ENCODE measurements around the gene HOMEZ.
A peak's percentile ranks its signal among the peaks of the same experiment; 100 is the strongest.
"Not testable (repeated sequence)": the region's sequence is repeated elsewhere in the genome, so short reads cannot be mapped to it uniquely, and the experiment has no call there.

The HOMEZ gene

DNA sequence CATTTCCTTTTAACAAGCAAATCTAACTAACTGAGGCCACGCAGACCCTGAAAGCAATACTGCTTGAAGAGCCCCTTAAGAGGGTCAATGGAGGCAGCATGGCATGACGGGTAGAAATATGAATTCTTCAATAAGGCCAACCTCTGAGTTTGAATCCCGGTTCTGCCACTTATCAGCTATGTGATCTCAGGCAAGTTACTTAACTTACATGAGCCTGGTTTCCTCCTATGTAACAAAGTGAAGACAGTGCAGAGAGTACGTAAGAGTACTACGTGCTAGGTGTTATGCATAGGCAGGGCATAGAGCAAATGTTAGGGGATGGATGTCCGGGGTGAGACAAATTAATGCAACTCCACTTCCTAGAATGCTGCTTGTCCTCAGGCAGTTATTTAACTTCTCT is 4.7 kb downstream of the HOMEZ start:
- no peak for DNase-seq (ENCODE audit: low read depth)

DNA sequence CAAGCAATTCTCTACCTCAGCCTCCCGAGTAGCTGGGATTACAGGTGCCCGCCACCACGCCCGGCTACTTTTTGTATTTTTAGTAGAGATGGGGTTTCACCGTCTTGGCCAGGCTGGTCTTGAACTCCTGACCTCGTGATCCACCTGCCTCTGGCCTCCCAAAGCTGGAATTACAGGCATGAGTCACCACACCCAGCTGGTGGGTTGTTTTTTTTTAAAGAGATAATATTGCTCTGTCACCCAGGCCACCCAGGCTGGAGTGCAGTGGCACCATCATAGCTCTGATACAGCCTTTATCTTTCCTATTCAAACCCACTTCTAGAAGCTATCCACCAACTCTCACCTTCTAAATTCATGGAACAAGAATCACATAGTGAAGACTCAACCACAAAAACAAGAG is 8.0 kb downstream of the HOMEZ start:
- not testable (repeated sequence) for DNase-seq (ENCODE audit: low read depth)

DNA sequence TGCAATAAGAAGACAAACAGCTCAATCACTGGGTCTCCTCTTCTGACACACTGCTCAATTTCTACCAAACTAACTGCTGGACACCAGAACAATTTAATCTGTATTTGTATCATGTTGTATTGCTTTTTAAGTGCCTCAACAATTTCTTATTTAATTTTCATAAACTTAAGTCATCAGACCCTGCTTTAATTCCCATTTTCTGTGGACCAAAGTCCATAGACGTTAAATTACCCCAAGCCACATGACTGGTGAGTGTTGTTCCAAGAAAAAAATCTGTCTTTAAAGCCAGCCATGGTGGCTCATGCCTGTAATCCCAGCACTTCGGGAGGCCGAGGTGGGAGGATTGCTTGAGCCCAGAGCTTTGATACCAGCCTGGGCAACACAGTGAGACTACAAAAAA is 8.7 kb downstream of the HOMEZ start:
- DNase-seq (ENCODE audit: low read depth), result no peak

DNA sequence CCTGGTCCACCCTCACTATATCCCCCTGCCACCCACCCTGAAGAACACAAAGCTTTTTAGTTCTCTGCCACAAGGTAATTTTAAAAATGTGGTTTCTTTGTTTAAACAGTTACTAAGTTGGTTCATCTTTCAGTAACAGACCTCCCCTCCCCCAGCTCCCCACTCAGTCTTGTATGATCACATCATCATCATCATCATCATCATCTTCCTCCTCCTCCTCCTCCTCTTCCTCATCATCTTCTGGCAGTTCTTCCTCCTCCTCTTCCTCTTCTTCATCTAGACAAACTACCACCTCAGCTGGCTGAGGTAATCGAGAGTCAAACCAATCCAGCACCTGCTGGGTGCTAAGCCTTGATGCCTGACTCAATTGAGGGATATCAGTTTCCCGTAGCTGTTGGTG is 10.5 kb downstream of the HOMEZ start:
- DNase-seq (ENCODE audit: low read depth), result no peak

DNA sequence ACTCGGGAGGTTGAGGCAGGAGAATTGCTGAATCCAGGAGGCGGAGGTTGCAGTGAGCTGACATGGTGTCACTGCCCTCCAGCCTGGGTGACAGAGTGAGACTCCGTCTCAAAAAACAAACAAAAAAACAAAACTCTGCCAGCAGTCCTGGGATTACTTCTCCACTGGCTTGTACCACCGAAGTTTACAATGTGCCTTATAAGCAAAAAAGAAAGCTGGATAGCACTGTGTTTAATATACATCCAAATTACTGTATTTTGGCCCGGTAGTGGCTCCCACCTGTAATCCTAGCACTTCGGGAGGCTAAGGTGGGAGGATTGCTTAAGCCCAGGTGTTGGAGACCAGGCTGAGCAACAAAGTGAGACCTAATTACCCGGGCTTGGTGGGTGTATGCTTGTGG is 16.7 kb downstream of the HOMEZ start:
- no peak for DNase-seq (ENCODE audit: low read depth)

DNA sequence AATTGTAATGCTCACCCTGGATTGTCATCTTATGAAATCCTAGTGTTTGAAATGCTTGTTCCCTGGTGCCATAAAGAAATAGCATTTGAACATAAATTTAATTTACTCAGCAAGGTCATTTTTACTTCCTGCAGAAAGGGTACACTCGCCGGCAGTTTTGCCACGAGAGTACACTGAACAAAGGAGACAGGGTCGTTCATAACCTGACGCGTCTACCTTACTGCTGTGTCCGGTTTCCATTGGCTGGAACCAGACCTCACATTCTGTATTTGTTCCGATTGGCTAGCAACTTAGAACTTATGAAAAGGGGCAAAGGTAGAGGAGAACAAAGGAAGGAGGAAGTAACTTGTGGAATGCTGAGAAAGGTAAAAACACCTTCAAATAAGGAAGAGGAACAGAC is 25.1 kb downstream of the HOMEZ start:
- DNase-seq (ENCODE audit: low read depth), result not testable (repeated sequence)

DNA sequence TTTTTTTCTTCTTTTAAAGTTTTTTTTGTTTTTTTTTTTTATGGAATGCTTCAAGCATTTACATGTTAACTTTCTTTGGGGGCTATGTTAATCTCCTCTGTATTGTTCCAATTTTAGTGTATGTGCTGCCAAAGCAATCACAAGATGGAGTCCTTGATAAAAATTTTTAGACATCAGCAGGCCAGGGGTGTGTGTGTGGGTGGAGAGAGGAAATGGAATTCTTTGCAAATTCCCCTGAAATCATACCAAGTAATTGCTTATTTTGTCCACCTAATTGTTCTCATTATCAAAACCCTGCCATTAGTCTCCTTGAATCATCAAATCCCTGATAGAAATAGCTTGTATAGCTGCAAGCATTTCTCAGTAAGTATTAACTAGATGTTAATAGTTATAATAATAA is 26.5 kb downstream of the HOMEZ start:
- DNase-seq (ENCODE audit: low read depth), result no peak

DNA sequence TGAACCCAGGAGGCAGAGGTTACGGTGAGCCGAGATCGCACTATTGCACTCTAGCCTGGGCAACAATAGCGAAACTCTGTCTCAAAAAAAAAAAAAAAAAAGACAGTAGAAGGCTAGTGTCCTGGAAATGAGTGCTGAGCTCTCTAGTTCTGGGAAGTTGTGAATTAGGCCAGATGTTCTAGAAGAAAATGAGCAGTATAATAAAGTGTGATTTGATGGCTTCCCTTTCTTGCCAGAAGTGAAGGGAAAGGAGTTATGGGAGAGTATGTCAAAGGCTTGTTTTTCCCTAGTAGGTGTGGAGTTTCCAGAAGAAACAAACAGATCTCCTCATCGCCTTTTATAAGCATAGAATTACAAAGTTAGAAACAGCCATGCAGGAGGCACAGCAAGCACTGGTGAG is 27.7 kb downstream of the HOMEZ start:
- DNase-seq (ENCODE audit: low read depth), result no peak

DNA sequence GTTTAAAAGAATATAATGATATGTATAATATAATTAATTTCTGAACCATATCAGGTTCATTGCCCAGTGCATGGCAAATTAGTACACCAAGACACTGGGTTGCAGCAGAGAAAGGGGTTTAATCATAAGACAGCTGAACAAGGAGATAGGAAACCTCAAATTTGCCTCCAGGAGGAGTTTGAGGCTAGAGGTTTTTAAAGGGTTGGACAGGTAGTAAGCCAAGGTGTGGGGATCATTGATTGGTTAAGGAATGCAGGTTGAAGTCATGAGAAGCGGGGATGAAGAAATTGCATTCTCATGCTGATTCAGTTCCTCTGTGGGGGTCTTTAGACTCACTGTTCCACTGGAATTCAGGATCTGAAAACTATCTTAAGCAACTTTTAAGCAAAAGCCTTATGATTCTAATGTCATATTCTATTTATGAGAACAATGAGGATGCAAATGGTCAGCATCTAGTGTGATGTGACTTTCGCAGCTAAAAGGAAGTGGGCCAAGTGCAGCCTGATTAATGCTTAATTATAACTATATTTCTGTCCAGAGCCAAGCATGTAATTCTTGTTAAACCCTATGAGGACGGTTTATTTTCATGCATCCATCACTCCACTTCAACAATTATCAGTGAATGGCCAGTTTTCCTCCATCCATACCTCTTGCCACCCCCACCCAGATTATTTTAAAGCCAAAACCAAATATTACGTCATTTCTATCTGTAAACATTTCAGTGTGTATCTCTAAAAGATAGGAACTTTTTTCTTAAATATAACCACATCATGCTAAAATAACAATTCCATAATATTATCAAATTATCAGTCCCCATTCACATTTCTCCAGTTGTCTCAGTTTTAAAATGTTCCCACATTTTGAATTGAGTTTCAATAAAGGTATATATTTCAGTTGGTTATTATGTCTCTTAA is 33.3 kb downstream of the HOMEZ start:
- no peak for DNase-seq (ENCODE audit: low read depth)

DNA sequence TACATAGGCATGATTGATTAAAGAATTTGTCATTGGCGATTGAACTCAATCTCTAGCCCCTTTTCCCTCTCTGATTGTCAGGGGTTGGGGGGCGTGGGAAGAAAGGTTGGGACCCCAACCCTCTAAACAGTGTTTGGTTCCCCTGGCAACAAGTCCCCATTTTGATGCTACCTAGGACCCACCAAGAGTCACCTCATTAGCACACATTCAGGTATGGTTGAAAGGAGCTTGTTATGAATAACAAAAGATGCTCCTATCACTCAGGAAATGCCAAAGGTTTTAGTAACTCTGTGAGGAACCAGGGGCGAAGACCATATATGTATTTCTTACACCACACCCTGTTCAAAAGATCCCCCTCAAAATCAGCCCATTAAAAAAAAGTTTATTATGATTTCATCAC is 33.9 kb downstream of the HOMEZ start:
- no peak for DNase-seq (ENCODE audit: low read depth)

DNA sequence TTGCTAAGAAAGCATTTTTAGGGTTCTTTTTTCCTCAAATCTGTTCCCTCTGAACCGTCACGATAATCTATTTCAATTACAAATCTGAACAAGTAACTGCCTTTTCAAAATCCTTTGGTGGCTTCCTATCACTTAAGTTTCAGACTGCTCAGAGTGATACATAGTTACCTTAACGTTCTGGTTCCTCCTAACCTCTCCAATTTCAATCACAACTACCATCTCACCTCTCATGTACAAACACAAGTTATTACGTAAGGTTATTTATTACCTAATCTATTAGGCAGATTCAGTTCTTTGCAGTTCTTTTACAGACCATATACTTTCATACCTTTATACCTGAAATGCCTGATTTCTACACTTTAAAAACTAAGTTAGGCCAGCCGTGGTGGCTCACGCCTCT is 36.1 kb downstream of the HOMEZ start:
- no peak for DNase-seq (ENCODE audit: low read depth)

DNA sequence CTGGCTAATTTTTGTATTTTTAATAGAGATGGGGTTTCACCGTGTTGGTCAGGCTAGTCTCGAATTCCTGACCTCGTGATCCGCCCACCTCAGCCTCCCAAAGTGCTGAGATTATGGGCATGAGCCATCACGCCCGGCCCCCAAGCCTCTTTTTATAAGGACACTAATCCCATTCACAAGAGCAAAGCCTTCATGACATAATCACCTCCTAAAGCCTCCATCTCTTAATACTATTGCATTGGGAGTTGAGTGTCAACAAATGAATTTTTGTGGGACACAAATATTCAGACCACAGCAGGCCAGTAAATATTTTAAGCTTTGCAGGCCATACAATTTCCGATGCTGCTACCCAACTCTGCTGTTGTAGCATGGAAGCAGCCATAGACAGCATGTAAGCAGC is 37.3 kb downstream of the HOMEZ start:
- no peak for DNase-seq (ENCODE audit: low read depth)

DNA sequence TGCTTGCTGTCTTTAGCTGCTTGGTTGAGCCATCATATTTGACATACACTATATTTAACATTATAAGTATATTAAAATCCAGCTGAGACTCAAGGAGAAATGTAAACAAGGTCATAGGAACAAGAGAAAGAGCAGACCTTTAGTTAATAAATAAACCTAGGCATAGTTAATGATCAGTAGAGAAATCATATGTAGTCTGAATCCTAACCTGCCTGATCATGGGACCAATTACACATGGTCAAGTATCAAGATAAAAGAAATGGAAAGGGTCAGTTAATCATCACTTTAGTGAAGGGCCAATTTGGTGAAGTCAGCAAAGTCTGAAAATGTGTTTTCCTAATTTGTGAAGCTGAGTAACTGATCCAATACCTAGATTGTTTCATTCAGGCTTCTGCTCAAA is 40.6 kb downstream of the HOMEZ start:
- DNase-seq (ENCODE audit: low read depth), result no peak

DNA sequence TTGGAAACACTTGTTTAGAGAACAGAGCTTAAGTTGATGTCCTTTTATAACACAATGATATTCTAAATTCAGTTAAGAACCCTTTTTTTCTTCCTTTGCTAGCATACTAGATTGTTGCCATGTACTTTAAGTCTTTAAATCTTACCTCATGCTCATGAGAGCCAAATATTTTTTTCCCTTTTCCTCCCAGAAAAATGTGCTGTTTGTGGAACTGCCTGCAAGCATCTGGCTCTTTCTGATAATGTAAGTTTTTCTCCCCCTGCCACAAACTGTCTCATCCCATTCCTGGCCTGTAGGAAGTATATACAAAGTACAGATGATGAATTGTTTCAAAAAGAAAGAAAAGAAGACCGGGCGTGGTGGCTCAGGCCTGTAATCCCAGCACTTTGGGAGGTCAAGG is 42.9 kb downstream of the HOMEZ start:
- no peak for DNase-seq (ENCODE audit: low read depth)

DNA sequence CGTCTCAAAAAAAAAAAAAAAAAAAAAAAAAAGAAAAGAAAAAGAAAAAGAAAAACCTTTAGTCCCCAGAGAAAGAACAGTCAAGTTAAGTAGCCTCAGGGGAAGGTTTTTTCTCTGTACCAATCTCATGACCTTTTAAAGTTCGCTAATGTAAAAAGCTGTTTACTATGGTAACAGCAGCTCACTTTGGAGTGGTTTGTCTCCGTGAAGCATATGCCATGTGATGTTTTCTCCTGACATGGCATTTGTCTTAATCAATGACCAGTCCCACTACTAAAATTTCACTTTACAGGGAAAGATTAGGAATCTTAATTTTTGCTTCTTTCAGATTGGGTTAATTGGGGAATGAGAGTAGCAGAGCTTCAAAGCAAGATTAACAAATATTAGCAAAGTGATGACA is 43.9 kb downstream of the HOMEZ start:
- no peak for DNase-seq (ENCODE audit: low read depth)

DNA sequence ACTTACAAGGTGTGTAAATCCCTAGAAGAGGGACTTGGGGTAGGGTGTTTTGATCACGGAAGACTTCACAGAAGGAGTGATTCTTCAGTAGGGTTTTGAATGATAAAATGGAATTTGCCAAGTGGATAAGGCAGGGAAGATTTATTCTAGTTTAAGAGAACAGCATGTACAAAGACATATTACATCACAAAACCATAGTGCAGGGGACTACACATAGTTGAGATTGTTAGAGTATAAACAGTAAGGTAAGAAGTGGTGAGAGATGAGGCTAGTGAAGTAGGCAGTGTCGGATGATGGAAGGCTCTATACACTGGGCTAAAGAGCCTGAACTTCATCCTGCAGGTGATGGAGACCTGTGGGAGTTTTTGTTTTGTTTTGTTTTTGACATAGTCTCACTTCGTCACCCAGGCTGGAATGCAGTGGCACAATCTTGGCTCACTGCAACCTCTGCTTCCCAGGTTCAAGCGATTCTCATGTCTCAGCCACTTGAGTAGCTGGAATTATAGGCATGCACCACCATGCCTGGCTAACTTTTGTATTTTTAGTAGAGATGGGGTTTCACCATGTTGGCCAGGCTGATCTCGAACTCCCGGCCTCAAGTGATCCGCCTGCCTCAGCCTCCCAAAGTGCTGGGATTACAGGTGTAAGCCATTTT is 44.7 kb downstream of the HOMEZ start:
- not testable (repeated sequence) for DNase-seq (ENCODE audit: low read depth)

DNA sequence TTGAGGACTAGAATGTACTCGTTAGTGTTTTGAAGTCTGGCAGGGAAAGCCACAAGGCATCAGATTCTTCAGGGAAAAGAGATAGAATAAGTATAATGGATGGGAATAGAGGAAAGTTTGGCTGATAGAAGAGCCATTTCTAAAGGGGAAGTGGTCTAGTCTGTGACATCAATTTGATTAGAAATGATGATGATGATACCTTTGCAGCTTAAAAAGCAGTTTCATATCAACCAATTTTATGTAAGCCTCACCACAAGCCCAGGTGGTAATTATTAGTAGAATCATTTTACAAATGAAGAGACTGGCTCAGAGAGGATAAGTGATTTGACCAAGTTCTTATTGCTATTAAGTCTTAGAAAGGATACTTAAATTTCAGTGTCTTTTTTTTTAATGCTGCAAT is 45.3 kb downstream of the HOMEZ start:
- no peak for DNase-seq (ENCODE audit: low read depth)

DNA sequence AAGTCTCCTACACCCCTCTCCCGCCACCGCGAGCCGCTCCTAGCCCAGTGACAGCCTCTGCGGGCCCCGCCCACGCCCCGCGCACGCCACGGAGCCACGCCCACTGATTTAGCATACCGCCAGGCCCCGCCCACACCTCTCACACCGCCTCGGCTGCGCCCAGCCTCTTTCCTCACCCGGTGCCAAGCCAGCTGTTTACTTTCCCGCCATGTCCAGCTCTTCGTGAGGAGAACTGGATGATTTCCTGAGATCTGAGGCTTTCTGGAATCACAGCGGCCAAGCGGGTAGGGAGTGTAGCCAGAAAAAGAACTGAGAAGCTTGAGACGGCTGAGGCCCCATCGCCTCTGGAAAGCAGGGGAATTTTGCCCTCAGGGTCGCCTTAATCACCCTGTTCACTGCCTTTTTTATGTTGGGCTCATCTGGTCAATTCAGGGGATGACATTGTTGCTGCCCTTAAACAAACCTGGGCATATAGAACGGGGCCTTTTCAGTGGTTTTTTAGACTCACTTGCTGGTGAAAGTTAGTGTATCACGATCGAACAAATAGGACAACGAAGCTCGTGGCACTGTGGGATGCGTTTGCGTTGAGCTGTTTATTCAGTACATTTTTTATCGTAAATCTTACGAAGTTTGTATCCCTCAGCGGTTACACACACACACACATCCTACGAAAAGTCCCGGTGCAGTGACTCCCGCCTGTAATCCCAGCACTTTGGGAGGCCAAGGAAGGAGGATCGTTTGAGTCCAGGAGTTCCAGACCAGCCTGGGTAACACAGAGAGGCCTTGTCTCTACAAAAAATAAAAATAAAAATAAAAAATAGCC is 47.9 kb downstream of the HOMEZ start, which contains the start of gene RNF212B:
TSS of gene RNF212B (plus strand) at position 165 of the 823 bp plus-strand sequence. CDS start 2,410 bp downstream, outside the sequence.
- peak; percentile 16 for DNase-seq (ENCODE audit: low read depth)

DNA sequence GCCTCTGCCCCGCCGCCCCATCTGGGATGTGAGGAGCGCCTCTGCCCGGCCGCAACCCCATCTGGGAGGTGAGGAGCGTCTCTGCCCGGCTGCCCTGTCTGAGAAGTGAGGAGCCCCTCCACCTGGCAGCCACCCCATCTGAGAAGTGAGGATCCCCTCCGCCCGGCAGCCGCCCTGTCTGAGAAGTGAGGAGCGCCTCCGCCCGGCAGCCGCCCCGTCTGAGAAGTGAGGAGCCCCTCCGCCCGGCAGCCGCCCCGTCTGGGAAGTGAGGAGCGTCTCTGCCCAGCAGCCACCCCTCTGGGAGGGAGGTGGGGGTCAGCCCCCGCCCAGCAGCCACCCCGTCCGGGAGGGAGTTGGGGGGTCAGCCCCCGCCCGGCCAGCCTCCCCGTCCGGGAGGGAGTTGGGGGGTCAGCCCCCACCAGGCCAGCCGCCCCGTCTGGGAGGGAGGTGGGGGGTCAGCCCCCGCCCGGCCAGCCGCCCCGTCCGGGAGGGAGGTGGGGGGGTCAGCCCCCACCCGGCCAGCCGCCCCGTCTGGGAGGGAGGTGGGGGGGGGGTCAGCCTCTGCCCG is 53.6 kb downstream of the HOMEZ start:
- not testable (repeated sequence) for DNase-seq (ENCODE audit: low read depth)

DNA sequence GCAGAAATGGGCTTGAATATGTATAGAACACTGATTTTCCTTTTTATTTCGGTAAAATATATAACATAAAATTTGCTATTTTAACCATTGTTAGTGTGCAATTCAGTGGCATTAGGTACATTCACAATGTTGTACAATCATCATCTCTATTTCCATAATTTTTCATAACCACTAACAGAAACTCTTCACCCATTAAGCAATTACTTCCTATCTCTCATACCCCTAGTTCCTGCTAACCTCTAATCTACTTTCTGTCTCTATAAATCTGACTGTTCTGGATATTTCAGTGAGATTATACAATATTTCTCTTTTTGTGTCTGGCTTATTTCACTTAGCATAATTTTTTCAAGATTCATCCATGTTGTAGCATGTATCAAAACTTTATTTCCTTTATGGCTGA is 57.1 kb downstream of the HOMEZ start:
- DNase-seq (ENCODE audit: low read depth), result no peak

DNA sequence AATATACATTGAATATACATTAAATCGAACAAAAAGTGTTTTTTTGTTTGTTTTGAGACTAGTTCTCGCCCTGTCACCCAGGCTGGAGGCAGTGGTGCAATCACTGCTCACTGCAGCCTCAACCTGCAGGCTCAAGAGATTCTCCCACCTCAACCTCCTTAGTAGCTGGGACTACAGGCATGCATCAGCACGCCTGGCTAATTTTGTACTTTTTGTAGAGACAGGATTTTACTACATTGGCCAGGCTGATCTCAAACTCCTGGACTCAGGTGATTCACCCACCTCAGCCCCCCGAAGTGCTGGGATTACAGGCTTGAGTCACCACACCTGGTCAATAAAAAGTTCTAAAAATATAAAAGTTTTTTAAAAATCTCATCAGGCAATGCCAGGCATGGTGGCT is 58.4 kb downstream of the HOMEZ start:
- no peak for DNase-seq (ENCODE audit: low read depth)

DNA sequence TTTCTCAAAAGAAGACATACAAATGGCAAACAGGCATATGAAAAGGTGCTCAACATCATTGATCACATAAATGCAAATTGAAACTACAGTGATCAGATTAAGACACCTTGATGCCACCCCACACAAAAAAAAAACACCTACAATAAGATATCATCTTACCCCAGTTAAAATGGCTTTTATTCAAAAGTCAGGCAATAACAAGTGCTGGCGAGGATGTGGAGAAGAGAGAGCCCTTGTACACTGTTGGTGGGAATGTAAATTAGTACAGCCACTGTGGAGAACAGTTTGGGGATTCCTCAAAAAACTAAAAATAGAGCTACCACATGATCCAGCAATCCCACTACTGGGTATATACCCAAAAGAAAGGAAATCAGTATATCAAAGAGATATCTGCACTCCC is 61.0 kb downstream of the HOMEZ start:
- DNase-seq (ENCODE audit: low read depth), result not testable (repeated sequence)
